Measurements from ENCODE around the gene PTPRD.

- TF ChIP-seq, protein P1, sequence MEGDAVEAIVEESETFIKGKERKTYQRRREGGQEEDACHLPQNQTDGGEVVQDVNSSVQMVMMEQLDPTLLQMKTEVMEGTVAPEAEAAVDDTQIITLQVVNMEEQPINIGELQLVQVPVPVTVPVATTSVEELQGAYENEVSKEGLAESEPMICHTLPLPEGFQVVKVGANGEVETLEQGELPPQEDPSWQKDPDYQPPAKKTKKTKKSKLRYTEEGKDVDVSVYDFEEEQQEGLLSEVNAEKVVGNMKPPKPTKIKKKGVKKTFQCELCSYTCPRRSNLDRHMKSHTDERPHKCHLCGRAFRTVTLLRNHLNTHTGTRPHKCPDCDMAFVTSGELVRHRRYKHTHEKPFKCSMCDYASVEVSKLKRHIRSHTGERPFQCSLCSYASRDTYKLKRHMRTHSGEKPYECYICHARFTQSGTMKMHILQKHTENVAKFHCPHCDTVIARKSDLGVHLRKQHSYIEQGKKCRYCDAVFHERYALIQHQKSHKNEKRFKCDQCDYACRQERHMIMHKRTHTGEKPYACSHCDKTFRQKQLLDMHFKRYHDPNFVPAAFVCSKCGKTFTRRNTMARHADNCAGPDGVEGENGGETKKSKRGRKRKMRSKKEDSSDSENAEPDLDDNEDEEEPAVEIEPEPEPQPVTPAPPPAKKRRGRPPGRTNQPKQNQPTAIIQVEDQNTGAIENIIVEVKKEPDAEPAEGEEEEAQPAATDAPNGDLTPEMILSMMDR (IDR thresholded peaks at IDR 0.05 in 8 of 11, conservative IDR thresholded peaks at IDR 0.05 in 3 of 11): no peak
- no peak for TF ChIP-seq POLR2A (IDR thresholded peaks at IDR 0.05)
Measured at GRCh38 chr9:8734760-8735159, 1878.0 kb downstream of the PTPRD start.
